ENCODE data around the gene MON1B. TPM values are rescaled to one million over a fixed set of nuclear protein-coding genes. Genes with fewer than 3 reads are reported as not detected.
A peak's percentile ranks its signal among the peaks of the same experiment; 100 is the strongest.

The MON1B gene
- total and polyA plus RNA-seq, 2 of the 4 experiments (the other 2 are of a cell fraction) = 5.2 to 19.2 TPM

DNA sequence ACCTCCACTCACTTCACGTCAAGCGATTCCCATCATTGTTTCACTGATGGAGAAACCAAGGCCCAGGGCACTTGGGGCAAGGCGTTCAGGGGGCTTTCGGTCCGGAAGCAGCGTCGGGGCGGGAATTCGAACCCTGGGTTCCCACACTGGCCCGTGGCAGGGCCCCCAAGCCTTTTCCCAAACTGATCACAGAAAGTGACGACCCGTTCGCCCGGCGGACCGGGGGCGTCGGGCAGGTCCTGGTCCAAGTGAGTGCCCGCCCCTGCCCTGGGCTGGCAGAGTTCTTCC lies 856 bp upstream of the MON1B start:
- POLR2A ChIA-PET (ENCODE audit: unreplicated experiment) = no interaction called here
- Histone ChIP-seq H3K4me2 (ENCODE audit: low read depth, low read length) (peak overlapping the region; percentile 92), H3K27ac (ENCODE audit: insufficient read depth, low read length) (peak overlapping the region; percentile 52), H3K27me3 (ENCODE audit: control insufficient read depth, insufficient read depth, low read length) (no peaks in the 10 kb centered on the region), H3K4me1 (ENCODE audit: control insufficient read depth, insufficient read depth, low read length) (no peaks in the 10 kb centered on the region), H4K8ac (ENCODE audit: low read depth in 2 of 2, low read length in 2 of 2) (peak overlapping the region; percentile 11 to 79), H2AFZ (replicated peaks; ENCODE audit: low read length, poor library complexity) (peak overlapping the region; percentile 91), H2AK5ac (ENCODE audit: low read depth, low read length) (no peak overlapping the region), H3K4me3 (ENCODE audit: insufficient read depth, low read depth, low read length) (peak overlapping the region; percentile 71), H3K9me1 (ENCODE audit: insufficient read depth, low read length) (peaks cover 6% of the 10 kb centered on the region), H4K20me1 (ENCODE audit: insufficient read depth, low read length) (no peaks in the 10 kb centered on the region), H4K91ac (ENCODE audit: insufficient read depth, low read depth, low read length) (peak overlapping the region; percentile 73), H2BK120ac (ENCODE audit: low read depth, low read length) (no peak overlapping the region), H3K56ac (ENCODE audit: extremely low read depth, insufficient read depth, low read length) (no peak overlapping the region), H2BK5ac (ENCODE audit: low read depth, low read length, poor library complexity, severe bottlenecking) (no peak overlapping the region), H2BK20ac (ENCODE audit: low read depth, low read length) (no peak overlapping the region), H3K14ac (replicated peaks; ENCODE audit: low read depth, low read length) (peak overlapping the region; percentile 63), H3K79me1 (ENCODE audit: low read depth in 1 of 2, low read length in 2 of 2) (peaks cover 16 to 26% of the 10 kb centered on the region in 2 experiments; a peak in 3 of 4 replicates), H3K4ac (ENCODE audit: low read depth, low read length) (peak overlapping the region; percentile 73), H3K36me3 (ENCODE audit: control insufficient read depth, insufficient read depth, low read length) (peaks cover 18% of the 10 kb centered on the region), H3K9ac (ENCODE audit: low read depth, low read length) (peak overlapping the region; percentile 71), H2BK15ac (ENCODE audit: low read depth, low read length) (no peak overlapping the region), H3K9me3 (ENCODE audit: control insufficient read depth, insufficient read depth, low read length) (no peaks in the 10 kb centered on the region), H2AK9ac (replicated peaks; ENCODE audit: low read depth, low read length, poor library complexity) (peak overlapping the region; percentile 95), H3K23ac (ENCODE audit: low read depth, low read length) (peak overlapping the region; percentile 59; the same call in 1 of the 2 replicates), H3K18ac (ENCODE audit: low read depth, low read length) (no peak overlapping the region), H4K5ac (ENCODE audit: low read depth, low read length) (peak overlapping the region; percentile 45; the same call in 1 of the 2 replicates)
- TF ChIP-seq, protein P1, sequence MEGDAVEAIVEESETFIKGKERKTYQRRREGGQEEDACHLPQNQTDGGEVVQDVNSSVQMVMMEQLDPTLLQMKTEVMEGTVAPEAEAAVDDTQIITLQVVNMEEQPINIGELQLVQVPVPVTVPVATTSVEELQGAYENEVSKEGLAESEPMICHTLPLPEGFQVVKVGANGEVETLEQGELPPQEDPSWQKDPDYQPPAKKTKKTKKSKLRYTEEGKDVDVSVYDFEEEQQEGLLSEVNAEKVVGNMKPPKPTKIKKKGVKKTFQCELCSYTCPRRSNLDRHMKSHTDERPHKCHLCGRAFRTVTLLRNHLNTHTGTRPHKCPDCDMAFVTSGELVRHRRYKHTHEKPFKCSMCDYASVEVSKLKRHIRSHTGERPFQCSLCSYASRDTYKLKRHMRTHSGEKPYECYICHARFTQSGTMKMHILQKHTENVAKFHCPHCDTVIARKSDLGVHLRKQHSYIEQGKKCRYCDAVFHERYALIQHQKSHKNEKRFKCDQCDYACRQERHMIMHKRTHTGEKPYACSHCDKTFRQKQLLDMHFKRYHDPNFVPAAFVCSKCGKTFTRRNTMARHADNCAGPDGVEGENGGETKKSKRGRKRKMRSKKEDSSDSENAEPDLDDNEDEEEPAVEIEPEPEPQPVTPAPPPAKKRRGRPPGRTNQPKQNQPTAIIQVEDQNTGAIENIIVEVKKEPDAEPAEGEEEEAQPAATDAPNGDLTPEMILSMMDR (conservative IDR thresholded peaks at IDR 0.05; ENCODE audit: low read depth, low read length) = no peak
- TF ChIP-seq RCOR1 (IDR thresholded peaks at IDR 0.05; ENCODE audit: insufficient replicate concordance, low read length) (no peak), NFE2L2 (IDR thresholded peaks at IDR 0.05; ENCODE audit: low read depth, low read length) (no peak), SMC3 (IDR thresholded peaks at IDR 0.05; ENCODE audit: low read depth, low read length) (no peak), MAZ (IDR thresholded peaks at IDR 0.05; ENCODE audit: borderline replicate concordance, low read depth, low read length) (no peak), MXI1 (IDR thresholded peaks at IDR 0.05; ENCODE audit: borderline replicate concordance, low read depth, low read length) (no peak), MAFK (IDR thresholded peaks at IDR 0.05; ENCODE audit: low read depth, low read length) (no peak)
- TF ChIP-seq, protein P2, sequence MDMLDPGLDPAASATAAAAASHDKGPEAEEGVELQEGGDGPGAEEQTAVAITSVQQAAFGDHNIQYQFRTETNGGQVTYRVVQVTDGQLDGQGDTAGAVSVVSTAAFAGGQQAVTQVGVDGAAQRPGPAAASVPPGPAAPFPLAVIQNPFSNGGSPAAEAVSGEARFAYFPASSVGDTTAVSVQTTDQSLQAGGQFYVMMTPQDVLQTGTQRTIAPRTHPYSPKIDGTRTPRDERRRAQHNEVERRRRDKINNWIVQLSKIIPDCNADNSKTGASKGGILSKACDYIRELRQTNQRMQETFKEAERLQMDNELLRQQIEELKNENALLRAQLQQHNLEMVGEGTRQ (IDR thresholded peaks at IDR 0.05; ENCODE audit: low read depth, low read length) = no peak
- intact Hi-C loops (cut with micrococcal nuclease) = no loop called here
- in situ Hi-C loops (cut with MboI; ENCODE audit: low sequenced_read_pairs) = no loop called here
- BruUV-seq (replicated peaks) = no TSS peak
- dilution Hi-C loops (cut with HindIII; ENCODE audit: low sequenced_read_pairs, unreplicated experiment) = no loop called here
- CTCF ChIA-PET = no interaction called here
- no peak for DNase-seq
- no CpG with 5 or more reads among the region's 19 CpGs for WGBS, 2 experiments (ENCODE audit: extremely low coverage in 2 of 2, insufficient read length in 1 of 2)
- no peak for ATAC-seq (ENCODE audit: low read depth)
